Activated CD4-positive, alpha-beta T cell treated with anti-CD3 and anti-CD28 coated beads, Interleukin-2, amount 50 U/mL, for 4 hours (primary cell): Measurements from ENCODE around the gene FAIM2.
A peak's percentile ranks its signal among the peaks of the same experiment; 100 is the strongest.

Experiments
- DNase-seq, 2 experiments: peaks; one replicate each; pipeline ENCODE4 v3.0.0-alpha.2; 2020

Gene FAIM2

DNA sequence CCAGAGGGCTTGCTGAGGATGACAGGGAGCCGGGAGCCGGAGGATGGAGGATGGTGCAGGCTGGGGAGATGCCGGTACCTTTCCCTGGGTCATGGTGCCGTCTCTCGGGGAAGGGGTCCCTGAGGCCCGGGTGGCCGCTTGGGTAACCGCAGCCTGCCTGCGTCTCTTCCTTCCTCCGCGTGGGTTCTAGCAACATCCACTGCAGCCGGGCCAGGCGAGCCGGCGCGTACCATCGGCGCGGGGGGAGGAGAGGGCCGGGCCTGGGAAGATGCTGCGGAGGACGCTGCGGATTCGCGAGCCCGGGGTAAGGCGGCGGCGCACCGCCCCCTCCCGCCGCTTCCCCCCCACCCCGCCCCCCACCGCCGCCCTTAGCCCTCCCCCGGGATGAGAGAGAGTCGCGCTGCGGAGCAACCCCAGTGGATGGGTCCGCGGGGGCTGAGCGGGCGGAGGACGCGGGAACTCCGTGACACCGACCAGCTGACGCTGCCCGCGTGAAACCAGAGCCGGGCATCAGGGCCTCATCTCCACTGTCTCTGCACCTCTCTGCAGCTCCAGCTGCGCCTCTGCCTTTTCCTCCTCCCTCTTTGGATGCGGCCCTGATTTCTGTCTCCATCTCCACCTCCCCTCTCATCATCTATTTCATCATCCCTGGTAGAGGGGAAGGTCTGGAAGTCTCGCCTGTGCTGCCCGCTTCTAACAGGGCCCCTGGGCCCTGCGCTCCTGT lies at the start of gene FAIM2:
TSS of gene FAIM2 (minus strand) at position 201 of the 724 bp plus-strand sequence. CDS start at position 93, 108 bp downstream.
- peak; percentile 31 to 32 for DNase-seq

DNA sequence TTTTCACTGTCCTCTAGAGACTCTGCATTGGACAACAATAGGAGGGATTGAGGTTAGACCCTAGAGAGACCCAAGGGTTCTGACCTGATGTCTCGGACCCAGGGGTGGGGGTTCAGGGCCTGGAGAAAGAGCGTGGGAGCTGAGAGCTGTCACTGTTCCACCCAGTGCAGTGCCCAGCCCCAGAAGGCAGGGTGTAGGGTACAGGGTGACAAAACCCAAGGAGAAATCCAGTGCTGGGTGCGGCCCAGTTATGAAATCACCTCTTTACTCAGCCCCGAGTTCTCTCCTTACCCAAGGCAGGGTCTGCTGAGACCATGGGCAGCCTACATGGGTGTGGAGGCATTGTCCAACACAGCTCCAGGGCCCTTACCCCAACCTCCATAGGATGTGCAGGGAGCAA lies 49.5 kb upstream of the FAIM2 start:
- no peak for DNase-seq

DNA sequence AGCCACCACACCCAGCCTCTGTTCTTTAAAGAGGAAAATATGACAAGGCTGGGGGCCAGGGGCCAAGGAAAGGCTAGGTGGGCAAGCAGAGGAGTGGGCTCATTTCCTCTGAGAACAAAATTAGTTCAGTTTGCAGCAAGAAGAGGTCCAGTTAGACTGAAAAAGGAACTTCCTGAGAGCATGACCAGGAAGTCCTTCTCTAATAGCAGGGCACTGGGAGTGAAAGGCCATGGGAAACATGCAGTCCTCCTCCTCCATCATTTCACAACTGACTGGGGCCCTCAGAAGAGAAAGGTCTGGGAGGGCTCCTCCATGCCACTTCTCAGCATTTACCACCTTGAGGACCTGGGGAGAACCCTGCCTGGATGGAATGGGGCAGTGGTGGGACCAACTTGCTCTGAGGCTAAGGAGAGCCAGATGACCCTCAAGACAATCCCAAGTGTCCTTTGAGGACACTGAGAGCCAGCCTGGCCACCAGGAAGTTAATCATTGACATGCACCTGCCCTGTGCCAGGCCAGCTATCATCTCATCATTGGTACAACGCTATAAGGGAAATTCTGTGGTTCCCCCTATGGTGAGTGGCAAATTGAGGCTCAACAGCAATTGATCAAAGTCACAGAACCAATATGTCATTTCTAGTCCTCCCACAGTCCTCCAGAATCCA lies 48.8 kb upstream of the FAIM2 start:
- DNase-seq, result no peak

DNA sequence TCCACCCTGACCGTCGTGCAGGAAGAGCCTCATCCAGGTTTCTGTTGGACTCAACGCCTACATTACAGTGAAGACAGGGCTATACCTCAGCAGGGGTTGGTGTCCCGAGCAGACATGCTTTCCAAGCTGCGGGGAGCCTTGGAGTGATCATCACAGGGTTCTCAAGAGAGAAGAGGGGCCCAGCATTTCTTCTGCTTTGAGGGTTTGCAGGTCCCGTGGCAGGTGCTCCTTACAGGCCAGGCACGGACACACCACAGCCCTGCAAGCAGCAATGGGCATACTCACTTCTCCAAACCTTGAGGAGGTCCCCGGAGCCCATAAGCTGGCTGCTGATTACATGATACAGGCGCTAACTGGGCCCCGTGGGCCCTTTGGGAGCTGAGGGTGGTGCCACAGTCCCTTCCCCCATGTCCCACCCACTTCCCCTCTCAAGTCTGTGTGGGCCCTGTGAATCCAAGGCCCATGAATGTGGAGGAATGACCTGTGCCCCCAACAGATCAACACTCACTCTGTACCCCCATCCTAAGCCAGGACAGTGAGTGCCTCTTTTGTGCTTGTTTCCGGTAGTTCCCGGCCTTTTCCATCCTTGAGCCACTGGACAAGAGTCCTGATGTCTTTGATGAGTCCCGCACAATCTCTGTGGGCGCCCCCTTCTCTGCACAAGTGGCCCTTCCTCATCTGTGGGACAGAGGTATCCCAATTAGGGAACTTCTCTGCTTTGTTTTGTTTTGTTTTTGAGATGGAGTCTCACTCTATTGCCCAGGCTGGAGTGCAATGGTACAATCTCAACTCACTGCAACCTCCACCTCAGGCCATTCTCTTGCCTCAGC lies 47.9 kb upstream of the FAIM2 start:
- no peak for DNase-seq

DNA sequence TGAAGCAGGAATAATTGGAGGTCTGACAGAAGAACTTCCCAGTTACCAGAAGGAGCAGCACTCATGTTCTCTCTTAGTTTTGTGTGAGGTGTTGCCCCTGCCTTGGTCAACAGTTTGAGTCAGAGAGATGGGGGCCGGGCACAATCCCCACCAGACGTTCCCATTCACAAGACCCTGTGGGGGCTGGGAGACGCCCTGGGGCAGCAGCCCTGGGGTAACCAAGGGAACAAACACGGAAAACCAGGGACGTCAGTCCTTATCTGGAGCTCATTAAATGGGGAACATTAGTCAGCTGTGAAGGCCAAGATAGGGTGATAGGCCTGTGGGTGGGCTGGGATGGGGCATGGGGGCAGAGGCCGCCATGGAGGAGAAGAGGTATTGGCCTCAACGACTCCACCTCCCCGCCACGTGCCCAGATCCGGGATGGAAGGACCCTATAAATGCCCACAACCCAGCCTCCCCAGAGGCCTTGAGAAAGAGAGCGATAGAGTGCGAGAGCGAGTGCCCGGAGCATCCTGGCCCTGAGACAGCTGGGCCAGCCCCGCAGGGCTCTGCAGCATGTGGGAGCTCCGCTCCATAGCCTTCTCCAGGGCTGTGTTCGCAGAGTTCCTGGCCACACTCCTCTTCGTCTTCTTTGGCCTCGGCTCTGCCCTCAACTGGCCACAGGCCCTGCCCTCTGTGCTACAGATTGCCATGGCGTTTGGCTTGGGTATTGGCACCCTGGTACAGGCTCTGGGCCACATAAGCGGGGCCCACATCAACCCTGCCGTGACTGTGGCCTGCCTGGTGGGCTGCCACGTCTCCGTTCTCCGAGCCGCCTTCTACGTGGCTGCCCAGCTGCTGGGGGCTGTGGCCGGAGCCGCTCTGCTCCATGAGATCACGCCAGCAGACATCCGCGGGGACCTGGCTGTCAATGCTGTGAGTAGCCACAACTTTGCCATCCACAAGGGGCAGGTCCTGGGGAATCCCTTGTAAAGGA lies 46.9 kb upstream of the FAIM2 start, which contains the start of gene AQP2:
TSS of gene AQP2 (plus strand) at position 465 of the 979 bp plus-strand sequence. CDS start at position 559, 94 bp downstream.
- no peak for DNase-seq

DNA sequence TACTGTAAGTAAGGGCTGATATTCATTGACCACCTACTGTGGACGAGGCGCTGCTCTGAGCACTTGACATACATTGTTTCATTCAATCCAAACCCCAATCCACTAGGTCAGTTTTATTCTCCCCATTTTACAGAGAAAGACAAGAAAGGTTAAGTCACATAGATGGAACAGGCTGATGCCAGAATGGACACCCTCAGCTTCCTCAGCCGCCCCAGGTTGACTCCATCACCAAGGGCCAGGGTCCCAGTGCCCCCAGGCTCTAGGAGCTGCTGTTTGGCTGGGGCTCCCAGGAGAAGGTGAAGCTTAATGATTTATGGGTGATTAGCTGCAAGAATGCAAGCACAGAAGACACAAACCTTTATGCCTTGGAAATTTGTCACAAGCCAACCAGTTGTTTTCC lies 46.2 kb upstream of the FAIM2 start:
- no peak for DNase-seq

DNA sequence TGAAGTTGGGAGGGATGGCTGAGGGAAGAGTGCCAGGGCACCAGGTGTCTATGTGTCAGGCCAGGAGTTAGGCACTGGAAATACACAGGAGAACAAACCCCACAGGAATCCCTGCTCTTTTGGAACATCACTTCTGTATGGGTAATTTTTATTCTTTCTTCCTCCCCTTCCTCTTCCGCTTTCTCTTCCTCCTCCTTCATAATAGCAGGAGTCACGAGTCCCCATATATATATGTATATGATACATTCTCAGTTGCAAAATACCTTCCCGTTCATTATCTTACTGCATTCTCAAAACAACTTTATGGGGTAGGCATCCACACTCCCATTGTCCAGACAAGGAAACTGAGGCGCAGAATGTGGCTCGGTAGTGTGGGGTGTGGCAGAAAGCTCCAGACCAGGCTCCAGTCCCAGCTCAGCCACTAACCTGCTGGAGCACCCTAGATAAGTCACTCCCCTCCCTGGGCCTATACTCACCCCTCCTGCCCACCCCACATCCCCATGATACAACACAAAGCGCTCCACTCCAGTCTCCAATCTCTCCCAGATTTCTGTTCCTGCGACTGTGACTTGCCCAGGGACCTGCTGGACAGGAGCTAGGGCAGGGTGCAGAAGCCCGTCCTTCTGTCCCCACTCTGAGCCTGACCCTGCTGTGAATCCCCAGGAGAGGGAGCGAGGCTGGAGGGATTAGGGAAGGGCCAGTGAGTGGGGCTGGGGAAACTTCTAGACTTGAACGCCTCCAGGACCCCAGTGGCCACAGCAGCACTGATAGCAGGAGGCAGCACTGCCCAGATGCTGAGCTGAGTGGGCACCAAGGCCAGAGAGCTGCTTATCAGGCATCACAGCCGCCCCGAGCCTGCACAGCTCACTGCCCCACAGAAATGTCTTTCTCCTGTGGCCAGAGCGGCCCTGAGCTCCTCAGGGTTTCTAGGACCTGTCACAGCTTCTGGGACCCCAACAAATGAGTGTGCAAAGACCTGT lies 45.5 kb upstream of the FAIM2 start:
- no peak for DNase-seq

DNA sequence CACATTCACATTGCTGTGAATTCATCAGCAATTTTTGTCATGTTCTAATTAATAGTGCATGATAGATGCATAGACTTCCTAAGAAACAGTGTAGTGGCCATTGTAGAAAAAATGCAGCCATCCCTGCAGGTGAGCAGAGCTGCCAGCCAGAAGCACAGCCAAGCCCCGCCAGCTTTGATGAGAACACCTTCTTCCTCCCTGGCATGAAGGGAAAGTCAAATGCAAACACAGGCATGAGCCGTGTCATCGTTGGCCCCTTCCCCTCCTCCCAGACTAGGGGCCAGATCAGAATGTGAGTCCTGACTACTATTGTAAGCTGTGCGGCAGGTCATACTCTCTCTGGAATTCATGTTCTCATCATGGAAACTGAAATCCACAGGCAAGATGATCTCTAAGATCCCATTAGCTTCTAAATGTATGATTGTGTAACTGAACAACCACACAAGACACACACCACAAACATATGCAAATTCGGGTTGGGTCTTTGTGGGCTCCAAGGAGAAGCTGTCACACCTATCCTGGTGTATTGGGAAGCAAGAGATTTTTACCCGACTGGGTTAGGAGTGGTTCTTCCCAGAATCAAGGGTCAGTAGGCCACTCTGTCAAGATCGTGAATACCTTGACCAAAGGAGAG lies 44.0 kb upstream of the FAIM2 start:
- DNase-seq, result no peak

DNA sequence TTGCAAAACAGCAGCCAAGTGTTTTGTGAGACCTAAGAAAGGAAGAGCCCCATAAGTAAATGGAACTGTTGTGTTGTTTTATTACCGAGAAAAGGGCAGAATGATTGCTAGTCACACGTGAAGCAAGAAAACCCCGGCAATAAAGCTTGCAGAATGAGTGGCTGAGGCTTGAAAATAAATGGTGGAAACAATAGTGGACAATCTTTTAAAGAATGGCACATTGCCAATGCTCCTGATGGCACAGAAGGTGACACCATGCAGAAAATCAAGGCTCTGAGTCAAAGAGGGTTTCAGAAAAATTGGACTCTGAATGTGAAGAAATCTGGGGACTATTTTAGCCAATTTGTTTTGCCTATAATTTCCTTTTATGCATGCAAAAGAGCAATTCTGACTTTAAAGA lies 42.8 kb upstream of the FAIM2 start:
- no peak for DNase-seq

DNA sequence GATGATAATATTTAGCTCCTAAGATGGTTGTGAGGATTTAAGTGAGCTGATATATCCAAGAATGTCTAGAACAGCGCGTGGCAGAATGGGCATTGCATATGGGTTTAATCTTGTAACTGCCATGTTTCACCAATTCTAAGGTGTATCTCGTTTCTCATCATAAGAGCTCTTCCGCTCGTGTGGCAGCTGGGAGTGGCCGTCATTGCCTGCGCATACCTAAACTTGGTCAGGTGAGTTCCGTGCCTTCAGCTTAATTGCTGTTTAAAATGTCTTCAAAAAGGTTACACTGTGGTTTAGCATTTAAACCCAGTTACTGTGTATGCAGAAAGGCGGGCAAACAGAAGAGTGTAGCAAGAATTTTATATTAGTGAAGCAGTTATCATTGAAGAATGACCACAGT lies 42.4 kb upstream of the FAIM2 start:
- DNase-seq, result no peak

DNA sequence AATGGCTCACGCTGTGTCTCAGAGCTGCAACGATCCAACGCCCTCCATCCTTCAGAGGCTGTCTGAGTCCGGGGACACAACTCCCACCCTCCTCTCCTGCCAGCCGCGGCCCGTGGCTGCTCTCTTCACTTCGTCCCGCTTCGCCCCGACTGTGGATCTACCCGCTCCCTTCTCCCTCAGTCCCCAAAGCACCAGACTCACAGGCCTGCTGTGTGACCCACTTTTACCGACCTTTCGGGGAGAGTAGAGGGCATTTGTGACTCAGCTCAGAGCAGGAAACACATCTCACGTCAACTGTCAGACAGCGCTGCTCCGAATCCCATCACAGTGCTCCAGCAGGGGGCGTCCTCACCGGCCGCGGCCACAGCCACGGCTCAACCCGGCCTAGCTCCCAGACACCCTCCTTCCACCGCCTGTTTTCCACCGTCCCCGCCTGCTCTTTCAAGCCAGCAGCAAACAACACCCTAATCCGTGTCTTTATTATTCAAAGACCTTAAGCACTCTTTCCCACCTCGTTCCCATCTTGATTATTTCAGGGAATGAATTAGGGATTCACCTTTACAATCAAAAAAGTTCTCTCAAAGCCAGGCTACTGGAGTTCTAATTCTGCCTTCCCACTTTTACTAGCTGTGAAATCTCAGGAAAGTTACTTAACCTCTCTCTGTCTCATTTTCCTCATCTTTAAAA lies 41.8 kb upstream of the FAIM2 start:
- peak; percentile 85 to 87 for DNase-seq

DNA sequence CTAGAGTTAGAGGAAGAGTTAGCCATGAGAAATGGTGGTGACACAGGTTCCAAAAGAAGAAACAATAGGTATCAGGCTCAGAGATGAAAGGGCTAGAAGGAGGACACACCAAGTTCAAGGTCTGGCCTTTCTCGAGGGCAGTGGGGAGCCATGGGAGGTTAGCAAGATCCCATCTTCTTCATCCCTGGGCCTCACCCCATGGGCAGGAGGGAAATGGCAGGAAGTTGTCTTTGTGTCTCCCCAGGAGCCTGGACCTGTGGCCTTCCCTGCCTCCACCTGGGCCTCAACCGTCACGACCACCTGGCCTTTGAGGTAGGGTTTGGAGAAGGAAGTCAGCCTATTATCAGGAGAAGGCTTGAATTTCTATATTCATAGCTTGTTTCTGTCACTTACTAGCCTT lies 41.0 kb upstream of the FAIM2 start:
- no peak for DNase-seq

DNA sequence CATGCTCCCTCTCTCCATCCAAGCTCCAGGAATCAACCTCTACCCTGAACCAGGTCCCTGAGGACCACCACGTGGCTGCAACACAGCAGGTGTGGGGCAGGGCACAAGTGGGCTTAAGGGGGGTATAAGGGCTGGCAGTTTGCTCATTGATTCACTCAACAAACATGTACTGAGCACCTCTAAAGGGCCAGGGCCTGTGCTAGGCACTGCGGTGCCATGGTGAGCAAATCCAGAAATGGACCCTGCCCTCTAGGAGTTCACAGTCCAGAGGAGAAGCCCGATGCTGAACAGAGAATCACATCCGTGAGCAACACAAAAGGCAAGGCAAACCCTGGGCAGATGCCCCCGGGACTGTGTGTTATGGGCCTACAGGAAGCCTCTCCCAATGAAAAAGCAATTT lies 40.3 kb upstream of the FAIM2 start:
- no peak for DNase-seq

DNA sequence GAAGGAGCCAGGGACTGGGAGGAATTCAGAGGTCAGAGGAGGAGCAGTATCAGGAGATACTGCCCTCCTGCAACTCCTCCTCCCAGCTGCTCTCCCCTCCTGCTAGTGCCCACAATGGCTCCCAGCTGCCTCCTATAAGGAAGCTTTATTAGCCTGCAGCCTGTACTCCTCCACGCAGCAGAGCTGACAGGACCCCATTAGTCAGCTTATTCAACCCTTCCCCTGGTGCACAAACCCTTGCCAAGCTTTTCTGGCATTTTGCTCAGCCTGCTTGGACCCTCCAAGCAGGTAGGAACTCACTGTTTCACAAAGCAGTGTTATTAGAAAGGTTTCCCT lies 39.9 kb upstream of the FAIM2 start:
- DNase-seq, result no peak

DNA sequence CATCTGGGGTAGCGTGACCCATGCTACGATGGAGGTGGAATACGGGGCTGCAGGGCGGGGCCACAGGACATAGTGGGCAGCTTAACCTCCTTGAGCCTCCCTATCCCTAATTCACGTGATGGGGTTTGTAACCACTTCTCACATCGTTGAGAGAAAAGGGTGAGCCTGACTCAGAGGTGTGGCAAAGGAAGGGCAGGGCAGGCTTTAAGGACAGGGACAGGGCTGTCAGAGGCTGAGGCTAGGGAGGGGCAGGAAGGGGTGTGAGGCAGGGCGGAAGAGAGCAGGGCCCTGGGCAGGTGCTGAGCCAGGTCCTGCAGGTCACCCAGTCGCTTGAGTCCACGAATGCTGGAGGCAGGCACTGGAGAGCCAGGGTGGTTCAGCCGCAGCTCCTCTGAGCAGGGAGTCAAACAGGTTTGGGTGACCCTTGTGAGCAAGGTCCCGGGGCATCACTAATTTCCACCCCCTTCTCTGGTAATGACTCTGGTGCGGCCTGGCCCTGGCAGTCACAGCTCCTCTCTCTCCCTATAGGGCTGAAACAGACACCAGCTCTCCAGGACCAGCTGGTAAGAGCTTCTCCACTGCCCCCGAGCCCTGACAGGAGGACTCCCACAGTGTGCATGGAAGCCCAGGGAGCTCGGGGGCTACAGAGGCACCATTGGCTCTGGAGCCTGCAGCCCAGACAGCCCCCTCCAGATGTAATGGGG lies 39.4 kb upstream of the FAIM2 start:
- DNase-seq, result no peak

DNA sequence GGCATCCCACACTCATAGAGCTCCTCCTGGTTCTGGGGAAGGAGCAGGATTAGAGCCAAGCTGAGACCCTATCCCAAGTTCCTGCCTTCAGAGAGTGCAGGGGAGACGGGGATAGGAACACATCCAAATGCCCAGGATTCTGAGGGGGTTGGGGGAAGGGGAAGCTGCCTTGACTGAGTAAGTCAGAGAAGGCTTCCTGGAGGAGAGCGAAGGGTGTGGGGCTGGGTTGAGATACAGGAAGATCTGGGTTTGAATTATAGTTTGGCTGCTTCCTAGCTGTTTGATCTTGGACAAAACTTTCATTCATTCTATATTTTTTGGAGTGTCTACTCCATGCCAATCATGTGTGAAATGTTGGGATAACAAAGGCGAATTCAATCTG lies 38.8 kb upstream of the FAIM2 start:
- no peak for DNase-seq

DNA sequence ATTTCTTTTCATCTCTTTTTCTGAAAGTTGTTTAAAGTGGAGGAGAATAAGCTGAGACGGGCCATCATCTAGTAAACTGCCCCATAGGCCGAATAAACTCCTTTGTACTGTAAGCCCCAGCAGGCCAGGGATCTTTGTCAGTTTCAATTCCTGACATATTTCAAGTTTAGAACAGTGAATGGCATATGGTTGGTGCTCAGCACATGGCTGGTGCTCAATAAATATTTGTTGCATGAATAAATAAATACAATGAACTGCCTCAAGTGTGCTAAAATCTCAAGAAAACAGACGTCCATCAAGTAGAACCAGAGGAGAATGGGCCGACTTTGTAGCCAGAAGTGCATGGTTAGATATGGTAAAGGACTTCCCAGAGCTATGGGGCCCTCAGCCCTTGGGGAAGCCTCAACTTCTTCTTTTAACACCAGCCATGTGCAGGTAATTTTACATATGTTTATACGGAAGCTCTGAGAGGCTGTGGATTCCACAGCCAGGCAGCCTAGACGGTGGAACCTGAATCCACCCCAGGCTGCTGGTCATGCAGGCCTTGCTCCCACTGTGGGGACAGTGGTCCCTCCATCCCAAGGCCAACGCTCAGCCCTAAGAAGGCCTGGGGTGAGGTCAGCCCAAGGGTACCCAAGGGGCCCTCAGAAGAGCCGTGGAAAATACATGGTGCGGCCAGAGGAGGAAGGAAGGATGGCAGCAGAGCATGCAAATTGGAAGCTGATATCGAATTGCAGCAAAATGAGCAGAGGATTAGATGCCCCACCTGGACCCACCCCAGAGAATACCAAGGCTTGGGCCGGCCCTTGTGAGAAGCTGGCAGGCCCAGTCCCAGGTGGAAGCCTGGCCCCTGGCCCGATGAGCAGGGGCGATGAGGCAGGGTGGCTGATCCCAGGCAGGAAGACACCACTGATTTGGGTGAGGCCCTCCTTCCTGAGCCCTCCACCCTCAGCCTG lies 38.1 kb upstream of the FAIM2 start:
- no peak for DNase-seq

DNA sequence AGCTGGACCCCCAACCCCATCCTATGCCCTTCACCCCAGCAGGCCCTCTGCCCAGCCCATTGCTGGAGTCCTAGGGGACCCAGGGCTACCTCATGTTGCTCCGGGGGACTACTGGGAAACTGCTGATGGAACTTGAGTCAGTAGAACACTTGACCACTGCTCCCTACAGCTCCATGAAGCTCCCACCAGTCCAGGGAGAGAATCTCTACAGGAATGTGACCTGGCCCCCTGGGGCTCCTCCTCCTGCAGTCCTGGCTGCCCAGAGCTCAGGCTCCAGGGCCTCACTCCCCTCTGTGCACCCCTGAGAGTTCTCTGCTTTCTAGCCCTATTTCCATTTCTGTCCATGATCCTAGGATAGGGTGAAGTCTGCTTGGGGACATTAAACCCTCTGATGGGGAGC lies 36.0 kb upstream of the FAIM2 start:
- DNase-seq, result no peak
